Measurements from ENCODE around the gene CRYBG3. TPM values are rescaled to one million over a fixed set of nuclear protein-coding genes. Genes with fewer than 3 reads are reported as not detected.

The CRYBG3 gene
- total RNA-seq, 1 experiment from 2014 or later = 5.9 TPM

- H3K4ac ChIP-seq (ENCODE audit: low read depth, low read length) = no peak overlapping the region
- H2BK15ac ChIP-seq (ENCODE audit: low read depth, low read length) = no peak overlapping the region
- H2BK5ac ChIP-seq (ENCODE audit: insufficient read length, low read length) = no peak overlapping the region
- H2BK12ac ChIP-seq (ENCODE audit: insufficient read length, low read depth, low read length) = no peak overlapping the region
- no peak for TF ChIP-seq CTCF (conservative IDR thresholded peaks at IDR 0.05)
- no peak overlapping the region for H3K18ac ChIP-seq (ENCODE audit: insufficient read length, low read depth, low read length)
- no peak overlapping the region for H3K56ac ChIP-seq (ENCODE audit: insufficient read length, low read depth, low read length)
- no peak overlapping the region for H3K14ac ChIP-seq (ENCODE audit: insufficient read depth, low read length)
- no peak overlapping the region for H3K27ac ChIP-seq (ENCODE audit: insufficient read length, low read depth, low read length)
- no peaks in the 10 kb centered on the region for H3K79me1 ChIP-seq (ENCODE audit: insufficient read depth, low read depth, low read length, poor library complexity, severe bottlenecking)
- Mint-ChIP-seq H3K27ac (no peak overlapping the region), H3K4me3 (no peak overlapping the region), H3K9me3 (peaks cover 0 to 6% of the 10 kb centered on the region in 2 experiments; a peak in 4 of 5 replicates), H3K27me3 (ENCODE audit: low read depth) (no peaks in the 10 kb centered on the region), H3K36me3 (ENCODE audit: insufficient read depth in 1 of 3, low read depth in 3 of 3) (peaks cover 3 to 4% (median 3%) of the 10 kb centered on the region in 3 experiments; a peak in 4 of 7 replicates), H3K4me1 (no peaks in the 10 kb centered on the region)
- no peaks in the 10 kb centered on the region for H3K79me2 ChIP-seq (ENCODE audit: insufficient read depth, low read length)
- no peak overlapping the region for H4K5ac ChIP-seq (ENCODE audit: insufficient read length, low read depth, low read length)
- H2AFZ ChIP-seq (ENCODE audit: low read length) = no peak overlapping the region
- H3K4me1 ChIP-seq (ENCODE audit: insufficient read depth, low read length) = no peaks in the 10 kb centered on the region
- no peak for DNase-seq
- no peak overlapping the region for H4K8ac ChIP-seq (replicated peaks; ENCODE audit: insufficient read length, low read depth, low read length)
- no peak overlapping the region for H3K9ac ChIP-seq (ENCODE audit: extremely low read depth, insufficient read length, low read length)
- H3K27me3 ChIP-seq (ENCODE audit: insufficient read depth, low read length) = no peaks in the 10 kb centered on the region
- WGBS (ENCODE audit: extremely low coverage, insufficient read length, low lambda C conversion rate) = no CpG with 5 or more reads among the region's 3 CpGs
- H4K91ac ChIP-seq (ENCODE audit: insufficient read length, low read depth, low read length) = no peak overlapping the region
- H3K9me3 ChIP-seq (ENCODE audit: control insufficient read depth, low read depth, low read length) = no peaks in the 10 kb centered on the region
- no peak overlapping the region for H2BK120ac ChIP-seq (ENCODE audit: low read depth, low read length, poor library complexity, severe bottlenecking)
- H3K23me2 ChIP-seq (ENCODE audit: insufficient read length, low read depth, low read length, poor library complexity, severe bottlenecking) = no peaks in the 10 kb centered on the region
- H3T11ph ChIP-seq (ENCODE audit: low read length) = no peak overlapping the region
- no peak overlapping the region for H3K4me2 ChIP-seq (ENCODE audit: insufficient read depth, insufficient read length, low read length)
- H3K23ac ChIP-seq (ENCODE audit: insufficient read length, low read depth, low read length) = no peak overlapping the region
- no peaks in the 10 kb centered on the region for H4K20me1 ChIP-seq (ENCODE audit: control insufficient read depth, insufficient read depth, insufficient read length)
- no peak overlapping the region for H2AK5ac ChIP-seq (ENCODE audit: insufficient read length, low read length)
- no peak overlapping the region for H2BK20ac ChIP-seq (ENCODE audit: low read depth, low read length, poor library complexity, severe bottlenecking)
Observed at GRCh38 chr3:97804471-97804870, 17.3 kb upstream of the CRYBG3 start.

Measured in H9 (cell line).